ENCODE results near the gene SLC16A8. TPM values are rescaled to one million over a fixed set of nuclear protein-coding genes. Genes with fewer than 3 reads are reported as not detected.
A peak's percentile ranks its signal among the peaks of the same experiment; 100 is the strongest.

Gene SLC16A8
- total and polyA plus RNA-seq, 12 donors: 0.30 to 1.3 (median 0.53) TPM; not detected in 4

DNA sequence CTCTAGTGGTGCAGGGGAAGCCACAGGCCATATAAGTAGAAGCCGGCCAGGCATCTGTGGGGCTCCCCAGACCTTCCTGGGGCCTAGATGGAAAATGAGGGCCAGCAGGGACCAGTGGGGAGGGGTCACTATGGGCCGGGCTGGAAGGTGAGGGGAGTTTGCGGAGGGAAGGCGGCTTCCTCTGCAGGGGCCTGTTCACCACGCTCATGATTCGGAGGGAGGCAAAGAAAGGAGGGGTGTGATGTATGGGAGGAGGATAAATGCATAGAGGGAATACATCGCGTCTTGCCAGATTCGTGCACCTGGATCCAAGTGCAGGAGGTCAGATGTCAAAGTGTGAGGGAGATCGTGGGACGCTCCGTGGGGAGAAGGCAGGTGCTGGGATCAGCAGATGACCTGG is 6.9 kb downstream of the SLC16A8 start:
- H3K36me3 ChIP-seq (replicated peaks in 1 of 2): peaks cover 0 to 28% of the 10 kb centered on the region in 2 donors

GRCh38 chr22:38075961-38076360 is 8.0 kb downstream of the SLC16A8 start:
- Histone ChIP-seq H3K9me3 (replicated peaks in 1 of 3) (no peaks in the 10 kb centered on the region), H3K36me3 (replicated peaks in 1 of 2) (peaks cover 0 to 28% of the 10 kb centered on the region in 2 donors), H3K27ac (no peak overlapping the region), H3K4me1 (replicated peaks in 1 of 2) (peaks cover 0 to 4% of the 10 kb centered on the region in 2 donors), H3K4me3 (no peak overlapping the region), H3K27me3 (no peaks in the 10 kb centered on the region)
- 85 to 90% (median 88%) methylated on average over 12 to 13 of the region's 13 CpGs for WGBS, 4 donors
- TF ChIP-seq, protein P1, sequence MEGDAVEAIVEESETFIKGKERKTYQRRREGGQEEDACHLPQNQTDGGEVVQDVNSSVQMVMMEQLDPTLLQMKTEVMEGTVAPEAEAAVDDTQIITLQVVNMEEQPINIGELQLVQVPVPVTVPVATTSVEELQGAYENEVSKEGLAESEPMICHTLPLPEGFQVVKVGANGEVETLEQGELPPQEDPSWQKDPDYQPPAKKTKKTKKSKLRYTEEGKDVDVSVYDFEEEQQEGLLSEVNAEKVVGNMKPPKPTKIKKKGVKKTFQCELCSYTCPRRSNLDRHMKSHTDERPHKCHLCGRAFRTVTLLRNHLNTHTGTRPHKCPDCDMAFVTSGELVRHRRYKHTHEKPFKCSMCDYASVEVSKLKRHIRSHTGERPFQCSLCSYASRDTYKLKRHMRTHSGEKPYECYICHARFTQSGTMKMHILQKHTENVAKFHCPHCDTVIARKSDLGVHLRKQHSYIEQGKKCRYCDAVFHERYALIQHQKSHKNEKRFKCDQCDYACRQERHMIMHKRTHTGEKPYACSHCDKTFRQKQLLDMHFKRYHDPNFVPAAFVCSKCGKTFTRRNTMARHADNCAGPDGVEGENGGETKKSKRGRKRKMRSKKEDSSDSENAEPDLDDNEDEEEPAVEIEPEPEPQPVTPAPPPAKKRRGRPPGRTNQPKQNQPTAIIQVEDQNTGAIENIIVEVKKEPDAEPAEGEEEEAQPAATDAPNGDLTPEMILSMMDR (IDR thresholded peaks at IDR 0.05): no peak
- TF ChIP-seq POLR2A (IDR thresholded peaks at IDR 0.05): no peak
- intact Hi-C loops (cut with DNase I): no loop called here
- DNase-seq: no peak

More for the DNA sequence above, 6.9 kb downstream of the SLC16A8 start:
- intact Hi-C loops (cut with DNase I): no loop called here
- 76 to 86% (median 81%) methylated on average over 12 of the region's 12 CpGs for WGBS, 4 donors
- Histone ChIP-seq H3K4me3 (no peak overlapping the region), H3K4me1 (replicated peaks in 1 of 2) (peaks cover 11 to 13% of the 10 kb centered on the region in 2 donors), H3K27me3 (peaks cover 6% of the 10 kb centered on the region), H3K27ac (no peak overlapping the region), H3K9me3 (replicated peaks in 1 of 3) (no peaks in the 10 kb centered on the region)
- TF ChIP-seq, protein P1 (IDR thresholded peaks at IDR 0.05): no peak
- TF ChIP-seq POLR2A (IDR thresholded peaks at IDR 0.05): no peak
- DNase-seq: no peak

DNA sequence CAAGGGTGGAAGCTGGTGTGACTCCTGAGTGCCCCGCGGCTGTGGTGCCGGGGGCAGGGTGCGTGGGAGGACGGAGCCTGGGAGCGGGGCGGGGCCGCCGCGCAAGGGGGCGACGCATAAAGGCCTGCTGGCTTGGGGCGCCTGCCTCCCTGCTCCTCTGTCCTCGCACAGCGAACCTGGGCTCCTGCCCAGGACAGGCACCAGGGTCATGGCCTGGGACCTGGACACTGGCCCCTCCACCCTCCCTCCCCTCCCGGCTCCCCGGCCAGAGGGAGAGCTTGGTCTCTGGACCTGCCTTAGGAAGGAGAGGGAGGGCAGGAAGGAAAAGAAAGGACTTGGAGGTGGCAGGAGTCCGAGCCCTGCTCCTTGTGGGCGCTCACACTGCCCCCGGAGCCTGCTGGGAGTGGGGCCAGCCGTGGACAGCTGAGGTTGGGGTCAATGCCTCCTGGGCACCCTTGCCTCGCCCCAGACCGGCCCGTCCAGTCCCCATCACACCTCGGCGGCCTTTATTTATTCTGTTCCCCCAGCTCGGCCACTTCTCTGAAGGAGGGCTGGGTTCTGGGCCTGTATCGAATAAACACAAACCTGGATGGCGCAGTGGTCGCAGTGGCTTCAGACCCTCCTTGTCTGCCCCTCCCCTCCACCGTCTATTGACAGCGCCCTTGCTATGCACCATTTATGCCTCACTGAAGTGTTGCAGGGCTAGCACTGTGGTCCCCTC is 8.7 kb downstream of the SLC16A8 start:
- Histone ChIP-seq H3K27ac (no peak overlapping the region), H3K4me1 (replicated peaks in 1 of 2) (no peaks in the 10 kb centered on the region), H3K9me3 (replicated peaks in 1 of 3) (no peaks in the 10 kb centered on the region), H3K36me3 (replicated peaks in 1 of 2) (peaks cover 0 to 34% of the 10 kb centered on the region in 2 donors), H3K4me3 (no peak overlapping the region), H3K27me3 (no peaks in the 10 kb centered on the region)
- TF ChIP-seq, protein P1 (IDR thresholded peaks at IDR 0.05): no peak
- TF ChIP-seq POLR2A (IDR thresholded peaks at IDR 0.05): no peak
- 90 to 94% (median 93%) methylated on average over 16 to 32 of the region's 32 CpGs for WGBS, 4 donors
- intact Hi-C loops (cut with DNase I): no loop called here
- no peak for DNase-seq

DNA sequence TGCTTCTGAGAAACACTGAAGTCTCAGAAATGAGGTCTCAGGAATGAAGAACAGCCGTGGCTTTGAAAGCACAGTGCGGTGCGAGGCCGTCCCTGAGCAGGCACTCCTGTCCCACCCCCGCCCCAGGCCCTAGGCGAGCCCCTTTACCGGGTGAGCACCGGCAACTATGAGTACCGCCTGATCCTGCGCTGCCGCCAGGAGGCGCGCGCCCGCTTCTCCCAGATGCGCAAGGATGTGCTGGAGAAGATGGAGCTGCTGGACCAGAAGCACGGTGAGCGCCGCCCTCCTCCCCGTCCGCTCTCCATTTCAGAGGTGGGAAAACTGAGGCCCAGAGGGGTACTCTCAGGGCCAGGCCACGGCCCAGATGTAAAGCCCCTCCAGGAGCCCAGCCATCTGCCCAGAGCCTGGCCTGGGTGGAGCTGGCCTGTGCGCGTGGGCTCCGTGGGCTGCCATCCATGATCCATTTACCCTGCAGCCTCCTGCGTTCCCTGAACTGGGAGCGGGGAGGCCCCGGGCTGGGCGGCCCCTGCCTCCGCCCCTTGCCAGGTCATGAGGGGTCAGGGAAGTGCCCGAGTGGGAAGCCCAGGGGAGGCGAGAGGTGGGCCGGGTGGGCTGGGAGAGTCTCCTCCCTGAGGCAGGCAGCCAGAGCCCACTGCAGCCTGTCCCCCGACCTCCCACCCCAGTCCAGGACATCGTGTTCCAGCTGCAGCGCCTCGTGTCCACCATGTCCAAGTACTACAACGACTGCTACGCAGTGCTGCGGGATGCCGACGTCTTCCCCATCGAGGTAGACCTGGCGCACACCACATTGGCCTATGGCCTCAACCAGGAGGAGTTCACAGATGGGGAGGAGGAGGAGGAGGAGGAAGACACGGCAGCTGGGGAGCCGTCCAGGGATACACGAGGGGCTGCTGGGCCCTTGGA is 9.5 kb downstream of the SLC16A8 start:
- no peak for DNase-seq
- H3K36me3 ChIP-seq (replicated peaks in 1 of 2): peaks cover 0 to 35% of the 10 kb centered on the region in 2 donors
- no peak for TF ChIP-seq POLR2A (IDR thresholded peaks at IDR 0.05)
- TF ChIP-seq, protein P1 (IDR thresholded peaks at IDR 0.05): peak in 1 of 6 experiments; percentile 10
- WGBS, 4 donors: 87 to 92% (median 90%) methylated on average over 21 to 47 of the region's 47 CpGs
- intact Hi-C loops (cut with DNase I): no loop called here
- H3K9me3 ChIP-seq (replicated peaks in 1 of 3): no peaks in the 10 kb centered on the region
- H3K4me1 ChIP-seq (replicated peaks in 1 of 2): no peaks in the 10 kb centered on the region
- H3K4me3 ChIP-seq: no peak overlapping the region
- H3K27ac ChIP-seq: no peak overlapping the region
- no peaks in the 10 kb centered on the region for H3K27me3 ChIP-seq

All from adrenal gland (tissue), 12 donors.